ENCODE data around the gene LRBA.

Gene LRBA

GRCh38 chr4:150253965-150254630, 761.0 kb downstream of the LRBA start:
- no peak overlapping the region for H3K4me3 ChIP-seq (replicated peaks; ENCODE audit: low read depth, low read length)
- TF ChIP-seq CTCF (IDR thresholded peaks at IDR 0.05; ENCODE audit: low read length, missing control alignments): no peak
- DNase-seq (ENCODE audit: low read depth): no peak

GRCh38 chr4:150253416-150253815, 761.7 kb downstream of the LRBA start:
- no peak for DNase-seq (ENCODE audit: low read depth)

GRCh38 chr4:150252741-150253140, 762.3 kb downstream of the LRBA start:
- DNase-seq (ENCODE audit: low read depth): no peak
- TF ChIP-seq CTCF (IDR thresholded peaks at IDR 0.05; ENCODE audit: low read length, missing control alignments): no peak
- no peak overlapping the region for H3K4me3 ChIP-seq (replicated peaks; ENCODE audit: low read depth, low read length)

More at GRCh38 chr4:150253416-150253815, 761.7 kb downstream of the LRBA start:
- no peak overlapping the region for H3K4me3 ChIP-seq (replicated peaks; ENCODE audit: low read depth, low read length)
- no peak for TF ChIP-seq CTCF (IDR thresholded peaks at IDR 0.05; ENCODE audit: low read length, missing control alignments)

GRCh38 chr4:150252306-150252705, 762.8 kb downstream of the LRBA start:
- DNase-seq (ENCODE audit: low read depth): no peak
- no peak for TF ChIP-seq CTCF (IDR thresholded peaks at IDR 0.05; ENCODE audit: low read length, missing control alignments)
- no peak overlapping the region for H3K4me3 ChIP-seq (replicated peaks; ENCODE audit: low read depth, low read length)

GRCh38 chr4:150251752-150252190, 763.3 kb downstream of the LRBA start:
- TF ChIP-seq CTCF (IDR thresholded peaks at IDR 0.05; ENCODE audit: low read length, missing control alignments): no peak
- DNase-seq (ENCODE audit: low read depth): no peak

GRCh38 chr4:150250998-150251651, 764.0 kb downstream of the LRBA start:
- no peak for DNase-seq (ENCODE audit: low read depth)
- no peak overlapping the region for H3K4me3 ChIP-seq (replicated peaks; ENCODE audit: low read depth, low read length)
- TF ChIP-seq CTCF (IDR thresholded peaks at IDR 0.05; ENCODE audit: low read length, missing control alignments): no peak

More at GRCh38 chr4:150251752-150252190, 763.3 kb downstream of the LRBA start:
- H3K4me3 ChIP-seq (replicated peaks; ENCODE audit: low read depth, low read length): no peak overlapping the region

Data from fibroblast of pulmonary artery (primary cell).